ENCODE measurements around the gene SEMA3A.
"Not testable (repeated sequence)": the region's sequence is repeated elsewhere in the genome, so short reads cannot be mapped to it uniquely, and the experiment has no call there.

SEMA3A gene

GRCh38 chr7:84057576-84057975 lies 137.0 kb downstream of the SEMA3A start:
- no peak for DNase-seq

DNA sequence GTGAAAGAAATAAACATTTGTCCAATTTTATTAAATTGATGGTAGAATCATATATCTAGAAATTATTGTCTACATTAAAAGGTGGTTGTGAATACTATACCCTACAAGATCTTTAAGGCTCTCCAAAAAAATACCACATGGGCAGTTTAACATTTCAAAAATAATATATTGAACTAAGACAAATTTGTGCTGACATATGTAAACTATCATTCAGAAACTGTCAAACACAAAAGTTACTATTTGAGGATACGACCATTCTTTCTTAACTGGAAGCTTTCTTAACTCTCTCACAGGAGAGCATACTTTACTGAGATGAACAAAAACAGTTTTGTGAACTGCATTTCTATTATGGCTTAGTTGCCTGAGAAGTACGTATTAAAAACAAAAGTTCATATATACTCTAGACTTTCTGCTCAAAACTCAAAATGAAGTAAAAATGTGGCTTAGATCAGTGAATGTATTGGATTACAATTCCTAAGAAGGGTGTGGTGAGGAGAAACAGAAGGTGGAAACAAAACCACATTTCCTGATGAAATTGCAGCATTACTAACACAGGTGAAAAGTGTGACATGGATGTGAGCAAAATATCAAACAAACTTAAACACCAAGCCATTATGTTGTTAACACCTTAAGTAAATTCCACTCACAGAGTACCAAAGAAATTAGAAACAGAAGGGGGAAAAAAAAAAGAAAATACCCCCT lies 138.5 kb downstream of the SEMA3A start:
- no peak for DNase-seq

DNA sequence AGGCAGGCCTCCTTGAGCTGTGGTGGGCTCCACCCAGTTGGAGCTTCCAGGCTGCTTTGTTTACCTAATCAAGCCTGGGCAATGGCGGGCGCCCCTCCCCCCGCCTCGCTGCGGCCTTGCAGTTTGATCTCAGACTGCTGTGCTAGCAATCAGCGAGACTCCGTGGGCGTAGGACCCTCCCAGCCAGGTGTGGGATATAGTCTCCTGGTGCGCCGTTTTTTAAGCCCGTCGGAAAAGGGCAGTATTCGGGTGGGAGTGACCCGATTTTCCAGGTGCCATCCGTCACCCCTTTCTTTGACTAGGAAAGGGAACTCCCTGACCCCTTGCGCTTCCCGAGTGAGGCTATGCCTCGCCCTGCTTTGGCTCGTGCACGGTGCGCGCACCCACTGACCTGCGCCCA lies 139.4 kb downstream of the SEMA3A start:
- not testable (repeated sequence) for DNase-seq

DNA sequence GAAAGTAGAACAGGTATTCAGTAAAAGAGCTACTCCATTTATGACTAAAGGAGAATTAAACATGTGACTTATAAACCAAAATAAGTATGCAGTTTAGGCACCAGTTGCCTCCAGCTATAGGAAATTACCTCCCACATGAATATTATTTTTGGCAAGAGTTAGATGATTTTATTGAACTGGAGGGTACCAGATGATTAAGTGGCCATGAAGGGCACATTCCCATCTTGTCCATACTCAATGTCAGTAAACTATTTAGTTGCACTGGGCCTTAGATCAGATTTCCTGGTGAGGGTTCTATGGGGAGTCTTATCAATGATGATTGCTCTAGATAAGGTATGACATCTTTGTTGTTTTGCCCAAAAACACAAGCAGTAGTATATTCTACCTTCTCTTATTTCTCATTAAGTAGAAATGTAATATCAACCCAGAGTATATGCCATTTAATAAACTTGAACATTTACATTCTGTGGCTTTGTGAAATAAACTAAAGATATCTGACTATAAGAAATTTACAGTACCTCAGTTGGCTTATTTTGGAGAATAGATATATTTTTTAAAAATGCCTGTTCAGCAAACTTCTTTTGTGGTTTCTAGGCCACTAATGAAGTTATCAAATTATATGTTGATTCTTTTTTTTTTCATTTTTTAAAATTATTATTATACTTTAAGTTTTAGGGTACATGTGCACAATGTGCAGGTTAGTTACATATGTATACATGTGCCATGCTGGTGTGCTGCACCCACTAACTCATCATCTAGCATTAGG lies 145.3 kb downstream of the SEMA3A start:
- no peak for DNase-seq

- DNase-seq, result no peak
These were observed 147.5 kb downstream of the SEMA3A start for GRCh38 chr7:84047085-84047484.

GRCh38 chr7:84044834-84045233 lies 149.8 kb downstream of the SEMA3A start:
- DNase-seq, result no peak

GRCh38 chr7:84043661-84044191 lies 150.9 kb downstream of the SEMA3A start:
- DNase-seq, result no peak

DNA sequence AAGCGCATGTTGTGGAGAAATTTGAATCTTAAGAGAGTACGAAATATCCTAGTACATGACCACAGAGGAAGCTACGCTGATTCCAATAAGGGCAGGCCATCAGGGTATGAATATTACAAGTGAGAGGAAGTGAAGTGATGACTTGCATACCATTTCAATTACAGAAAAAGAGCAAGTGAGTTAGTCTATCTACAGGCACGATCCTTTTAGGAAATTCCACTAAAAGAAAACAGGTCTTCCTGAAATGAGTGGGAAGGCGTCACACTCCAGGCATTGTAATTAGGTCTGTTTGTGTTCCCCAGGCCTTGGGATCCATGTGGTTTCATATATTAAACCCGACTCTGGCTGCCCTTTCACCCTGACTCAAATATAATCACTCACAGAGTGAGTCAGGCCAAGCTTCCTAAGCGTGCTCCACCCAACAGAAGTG lies 152.5 kb downstream of the SEMA3A start:
- DNase-seq, result no peak

GRCh38 chr7:84041649-84042048 lies 152.9 kb downstream of the SEMA3A start:
- DNase-seq, result no peak

- no peak for DNase-seq
These were observed 154.2 kb downstream of the SEMA3A start for GRCh38 chr7:84040355-84040754.

DNA sequence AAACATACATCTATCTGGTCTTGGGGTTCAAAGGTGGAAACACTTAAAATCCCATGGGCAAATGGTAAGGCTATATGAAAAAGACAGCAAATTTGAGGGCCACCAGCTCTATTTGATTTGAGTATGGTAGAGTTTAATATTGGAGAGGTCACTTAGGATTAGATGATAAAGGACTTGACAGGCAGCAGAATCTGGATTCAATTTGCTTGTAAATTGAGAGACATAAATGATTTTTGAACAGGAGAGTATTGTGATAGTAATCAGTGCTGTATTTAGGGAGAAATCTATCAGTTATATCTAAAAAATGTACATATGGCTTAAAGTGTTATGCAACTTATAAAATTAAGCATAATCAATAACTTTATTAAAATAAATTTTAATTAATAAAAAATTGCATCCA lies 155.2 kb downstream of the SEMA3A start:
- DNase-seq, result no peak

- DNase-seq, result no peak
These were observed 166.9 kb downstream of the SEMA3A start for GRCh38 chr7:84027678-84028077.

GRCh38 chr7:84025332-84025927 lies 169.2 kb downstream of the SEMA3A start:
- no peak for DNase-seq

GRCh38 chr7:84022684-84023308 lies 171.8 kb downstream of the SEMA3A start:
- no peak for DNase-seq

GRCh38 chr7:84022009-84022408 lies 172.6 kb downstream of the SEMA3A start:
- no peak for DNase-seq

- DNase-seq, result no peak
These were observed 173.2 kb downstream of the SEMA3A start for GRCh38 chr7:84021292-84021908.

- DNase-seq, result no peak
These were observed 176.9 kb downstream of the SEMA3A start for GRCh38 chr7:84017651-84018050.

DNA sequence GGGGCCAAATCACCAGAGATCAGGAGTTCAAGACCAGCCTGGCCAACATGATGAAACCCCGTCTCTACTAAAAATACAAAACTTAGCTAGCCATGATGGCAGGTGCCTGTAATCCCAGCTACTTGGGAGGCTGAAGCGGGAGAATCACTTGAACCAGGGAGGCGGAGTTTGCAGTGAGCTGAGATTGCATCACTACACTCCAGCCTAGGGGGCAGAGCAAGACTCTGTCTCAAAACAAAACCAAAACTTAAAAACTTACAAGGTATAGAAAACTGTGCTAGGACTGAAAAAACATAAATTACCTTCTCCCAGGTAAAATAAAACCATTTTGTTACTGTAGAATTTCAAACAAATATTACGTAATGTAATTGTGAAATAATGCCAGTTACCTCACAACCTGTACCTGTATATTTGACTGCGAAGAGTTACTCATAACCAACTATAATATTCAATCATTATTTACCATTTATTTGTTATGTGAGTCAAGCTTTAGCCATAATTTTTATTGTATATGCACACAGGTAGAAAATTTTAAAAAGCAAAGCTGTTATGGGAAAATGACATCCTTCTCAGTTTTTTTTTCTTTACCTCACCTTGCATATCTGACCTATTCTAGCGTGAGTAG lies 180.9 kb downstream of the SEMA3A start:
- DNase-seq, result no peak

DNA sequence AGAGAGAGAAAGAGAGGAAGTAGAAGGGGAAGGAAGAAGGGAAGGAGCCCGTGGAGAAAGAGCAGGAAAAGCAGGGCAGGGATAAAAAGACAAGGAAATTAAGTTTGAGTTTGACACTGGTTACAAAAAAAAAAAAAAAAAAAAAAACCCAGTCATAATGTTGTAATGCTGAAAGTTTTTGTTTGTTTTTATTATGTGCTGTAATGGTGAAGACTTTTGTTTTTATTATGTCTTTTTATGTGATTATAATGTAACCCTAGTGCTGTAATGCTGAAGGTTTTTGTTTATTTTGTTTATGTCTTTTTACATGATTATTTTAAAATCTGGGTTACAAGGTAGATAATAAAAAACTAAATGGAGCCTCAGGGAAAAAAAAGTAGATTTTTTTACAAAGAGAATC lies 184.8 kb downstream of the SEMA3A start:
- DNase-seq, result no peak

DNA sequence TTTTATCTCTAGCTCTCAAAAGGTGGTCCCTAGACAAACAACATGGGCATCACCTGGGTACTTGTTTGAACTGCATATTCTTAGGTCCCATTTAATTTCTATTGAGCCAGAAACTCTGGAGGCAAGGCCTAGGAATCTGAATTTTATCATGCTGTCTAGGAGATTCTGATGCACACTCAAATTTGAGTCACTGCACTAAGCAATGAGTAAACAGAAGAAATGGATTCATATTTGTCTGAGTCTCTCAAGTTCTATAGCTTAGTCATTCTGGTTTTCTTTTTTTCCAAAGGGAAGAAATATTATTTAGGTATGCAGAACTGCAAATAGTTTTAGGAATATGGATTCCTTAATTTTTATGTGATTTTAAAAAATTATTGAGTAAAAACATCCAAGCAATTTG lies 185.5 kb downstream of the SEMA3A start:
- DNase-seq, result no peak

- DNase-seq, result no peak
These were observed 191.4 kb downstream of the SEMA3A start for GRCh38 chr7:84003191-84003590.

GRCh38 chr7:84002348-84002747 lies 192.2 kb downstream of the SEMA3A start:
- DNase-seq, result no peak

All from activated gamma-delta T cell treated with Interleukin-2 at 50 U/mL for 16 hours (primary cell).